Spleen (tissue), 3 donors: Measurements from ENCODE around the gene WIPI1.

Experiments used
- POLR2A ChIP-seq, 3 donors: fragments of 450-650 bp; IDR thresholded peaks; one replicate each; pipeline ENCODE4 v1.5.1; 2017; ENCODE audit warnings: antibody characterized with exemption in 3 of 3, mild to moderate bottlenecking in 1 of 3
- POLR2AphosphoS5 ChIP-seq, 3 donors: sonication (generic); formaldehyde crosslinking; IDR thresholded peaks; one replicate each; pipeline ENCODE4 v1.5.1; 2017; ENCODE audit warnings: antibody characterized with exemption in 3 of 3

DNA sequence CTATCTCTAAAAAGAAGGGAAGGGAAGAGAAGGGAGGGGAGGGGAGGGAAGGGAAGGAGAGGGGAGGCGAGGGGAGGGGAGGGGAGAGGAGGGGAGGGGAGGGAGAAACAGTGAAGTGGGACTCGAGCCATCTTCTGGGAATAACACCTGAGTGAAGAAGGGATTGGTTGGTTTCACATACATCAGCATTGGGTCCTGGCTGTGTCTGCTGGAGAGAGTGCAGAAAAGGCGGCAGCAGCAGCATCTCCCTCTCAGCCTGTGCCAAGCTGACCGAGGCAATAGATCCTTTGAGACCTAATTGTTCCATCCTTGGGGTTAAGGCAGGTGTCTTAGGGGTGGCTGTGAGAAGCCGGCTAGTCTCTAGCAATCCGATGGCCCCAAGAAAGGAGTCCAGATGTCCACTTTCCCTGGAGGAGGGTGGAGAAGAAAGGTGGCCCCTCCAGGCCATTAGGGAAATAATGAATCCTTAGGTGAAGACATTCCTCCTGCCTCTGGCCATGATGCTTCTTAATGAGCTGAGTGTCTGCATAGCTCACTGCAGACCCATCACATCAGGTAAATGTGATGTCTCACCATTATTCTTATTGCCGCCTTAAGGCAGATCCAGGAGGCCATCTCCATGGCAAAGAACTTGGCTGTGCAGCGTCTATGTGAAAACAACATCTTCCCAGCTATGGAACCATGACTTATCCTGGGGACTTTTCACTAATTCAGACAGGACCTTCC lies 71.6 kb downstream of the WIPI1 start:
- TF ChIP-seq POLR2AphosphoS5 (IDR thresholded peaks at IDR 0.05): no peak
- TF ChIP-seq POLR2A (IDR thresholded peaks at IDR 0.05): no peak
